CD4-positive, alpha-beta T cell (primary cell): ENCODE results near the gene RPS17. TPM values are rescaled to one million over a fixed set of nuclear protein-coding genes. Genes with fewer than 3 reads are reported as not detected.

Experiments
- ATAC-seq: fragments of 200-7000 bp; cut with Tn5 transposase; one replicate; pipeline ENCODE4 v1.10.0; 2022; ENCODE audit warnings: mild to moderate bottlenecking; ENCODE audit not compliant: poor library complexity
- CTCF ChIA-PET: fragments of 350-600 bp; sonication (Branson Sonifier 250); formaldehyde crosslinking; loops from one replicate; lab custom pipeline; 2021; ENCODE audit warnings: antibody characterized with exemption, inconsistent platforms; lab: Charles Lee
- POLR2A ChIA-PET: fragments of 350-600 bp; sonication (Branson Sonifier 250); formaldehyde crosslinking; loops from one replicate; lab custom pipeline; 2021; ENCODE audit warnings: antibody characterized with exemption, inconsistent platforms; lab: Charles Lee
- DNase-seq, 14 experiments: peaks; one replicate each; pipeline ENCODE4 v3.0.0-alpha.2; 2013 to 2020; ENCODE audit warnings: mixed read lengths in 2 of 14
- H3K27ac ChIP-seq, 2 donors: one replicate each; pipeline versions ENCODE4 v1.5.1 to v1.7.0; 2013; ENCODE audit warnings: low read length in 2 of 2, low read depth in 1 of 2, mild to moderate bottlenecking in 1 of 2
- H3K27me3 ChIP-seq, 2 experiments: 1 replicate in 1 of 2; 2 replicates in 1 of 2; pipeline versions ENCODE4 v1.6.1 to v1.7.0; 2013; ENCODE audit warnings: low read length in 2 of 2, control low read depth in 1 of 2, mild to moderate bottlenecking in 1 of 2, moderate library complexity in 1 of 2; ENCODE audit not compliant: insufficient read depth in 2 of 2, control insufficient read depth in 1 of 2
- H3K36me3 ChIP-seq: one replicate; pipeline ENCODE4 v1.6.1; 2013; ENCODE audit warnings: low read length, control low read depth; ENCODE audit not compliant: insufficient read depth
- H3K4me1 ChIP-seq: one replicate; pipeline ENCODE4 v1.6.1; 2013; ENCODE audit warnings: low read length, control low read depth; ENCODE audit not compliant: insufficient read depth
- H3K4me3 ChIP-seq: one replicate; pipeline ENCODE4 v1.5.1; 2013; ENCODE audit warnings: mild to moderate bottlenecking, low read length, moderate library complexity
- H3K9me3 ChIP-seq, 2 experiments: 1 replicate in 1 of 2; 2 replicates in 1 of 2; pipeline versions ENCODE4 v1.6.1 to v1.7.0; 2013; ENCODE audit warnings: low read length in 2 of 2, mild to moderate bottlenecking in 2 of 2, control low read depth in 1 of 2, moderate library complexity in 1 of 2; ENCODE audit not compliant: control insufficient read depth in 1 of 2, insufficient read depth in 1 of 2
- H3K27ac Mint-ChIP-seq: one replicate; pipeline ENCODE4 v1.8.0; 2020; ENCODE audit warnings: mixed read lengths
- H3K27me3 Mint-ChIP-seq: one replicate; pipeline ENCODE4 v1.8.0; 2021; ENCODE audit warnings: mixed read lengths
- H3K36me3 Mint-ChIP-seq: one replicate; pipeline ENCODE4 v1.8.0; 2021; ENCODE audit warnings: low read depth, mixed read lengths
- H3K4me1 Mint-ChIP-seq: one replicate; pipeline ENCODE4 v1.8.0; 2021; ENCODE audit warnings: low read depth, mixed read lengths
- H3K4me3 Mint-ChIP-seq: one replicate; pipeline ENCODE4 v1.8.0; 2020; ENCODE audit warnings: mild to moderate bottlenecking, mixed read lengths
- H3K9me3 Mint-ChIP-seq: one replicate; pipeline ENCODE4 v1.8.0; 2020; ENCODE audit warnings: mixed read lengths
- CTCF ChIP-seq: fragments of 200-600 bp; IDR thresholded peaks from one replicate; pipeline ENCODE4 v1.8.0; 2022; ENCODE audit warnings: antibody characterized with exemption, mild to moderate bottlenecking
- intact Hi-C, 2 experiments: fragments of 100-400 bp; cut with DNase I in 1 of 2; cut with micrococcal nuclease in 1 of 2; formaldehyde crosslinking; loops; one replicate each; pipeline versions ENCODE4 v1.15.1 to v1.9.0; 2023 to 2025; cut with DNase I, micrococcal nuclease
- total RNA-seq, 174 experiments: library from RNA in 2 of 174; stranded (reverse) in 2 of 174; gene quantifications; one replicate each; pipeline ENCODE4 v1.2.3 and lab custom pipeline; 2021 to 2026

RPS17 gene
- total RNA-seq, 2 experiments from 2014 or later, result 3,141 to 3,180 TPM

- Mint-ChIP-seq H3K27me3 (peaks cover 7% of the 10 kb centered on the region), H3K36me3 (peaks cover 18% of the 10 kb centered on the region), H3K27ac (no peak overlapping the region), H3K4me3 (no peak overlapping the region), H3K4me1 (peaks cover 15% of the 10 kb centered on the region), H3K9me3 (no peaks in the 10 kb centered on the region)
- Histone ChIP-seq H3K4me3 (no peak overlapping the region), H3K36me3 (no peaks in the 10 kb centered on the region), H3K4me1 (peaks cover 15% of the 10 kb centered on the region), H3K9me3 (peaks cover 0 to 3% of the 10 kb centered on the region in 2 experiments), H3K27ac (no peak overlapping the region), H3K27me3 (peaks cover 0 to 2% of the 10 kb centered on the region in 2 experiments)
- TF ChIP-seq CTCF, result no peak
- ATAC-seq, result no peak
- POLR2A ChIA-PET, result no interaction called here
- no peak for DNase-seq
- intact Hi-C loops, result loop anchor here (5.0 kb wide), 5 partner anchors 263 to 1547 kb away; partner anchors contain the start of genes C15orf40 (in 1 of the 2), FSD2 (in 1 of the 2), RAMAC (in 1 of the 2) and WHAMM (in 1 of the 2)
- CTCF ChIA-PET, result interaction anchor here (6.2 kb wide), 1 partner anchor 13 kb away, joined by 58 read pairs; no protein-coding TSS in a partner anchor
Measured at GRCh38 chr15:82544431-82544830, 4.2 kb upstream of the RPS17 start.

GRCh38 chr15:82543160-82543559 lies 2.9 kb upstream of the RPS17 start:
- peaks cover 7% of the 10 kb centered on the region for H3K27me3 Mint-ChIP-seq
- peak overlapping the region; percentile 78 for H3K4me3 Mint-ChIP-seq
- ChIA-PET CTCF (interaction anchor here (6.2 kb wide), 1 partner anchor 12 kb away, joined by 58 read pairs; no protein-coding TSS in a partner anchor), POLR2A (interaction anchor here (1.1 kb wide), 1 partner anchor 268 kb away, joined by 3 read pairs; no protein-coding TSS in a partner anchor)
- peaks cover 0 to 2% of the 10 kb centered on the region in 2 experiments for H3K27me3 ChIP-seq
- peaks cover 8% of the 10 kb centered on the region for H3K36me3 ChIP-seq
- TF ChIP-seq CTCF, result no peak
- peak in 2 of 14 experiments; percentile 25 to 58 for DNase-seq
- peaks cover 27% of the 10 kb centered on the region for H3K4me1 ChIP-seq
- H3K9me3 Mint-ChIP-seq, result no peaks in the 10 kb centered on the region
- intact Hi-C loops, result loop anchor here (5.0 kb wide), 5 partner anchors 264 to 1546 kb away; partner anchors contain the start of genes C15orf40 (in 1 of the 2), FSD2 (in 1 of the 2), RAMAC (in 1 of the 2) and WHAMM (in 1 of the 2)
- peaks cover 28% of the 10 kb centered on the region for H3K4me1 Mint-ChIP-seq
- peaks cover 31% of the 10 kb centered on the region for H3K36me3 Mint-ChIP-seq
- peaks cover 0 to 3% of the 10 kb centered on the region in 2 experiments for H3K9me3 ChIP-seq
- peak overlapping the region; percentile 66 for H3K27ac Mint-ChIP-seq
- no peak overlapping the region for H3K27ac ChIP-seq
- no peak for ATAC-seq
- H3K4me3 ChIP-seq, result no peak overlapping the region

- Mint-ChIP-seq H3K4me3 (peak overlapping the region; percentile 99), H3K27ac (peak overlapping the region; percentile 97), H3K4me1 (peaks cover 39% of the 10 kb centered on the region), H3K36me3 (peaks cover 52% of the 10 kb centered on the region), H3K9me3 (no peaks in the 10 kb centered on the region), H3K27me3 (no peaks in the 10 kb centered on the region)
- ChIA-PET CTCF (interaction anchor here (1.8 to 6.2 kb wide), 3 partner anchors 10 to 470 kb away, joined by 10 to 58 read pairs (median 11); partner anchors contain the start of genes C15orf40 and RAMAC), POLR2A (interaction anchor here (1.1 to 3.4 kb wide), 13 partner anchors 10 to 526 kb away, joined by 3 to 54 read pairs (median 17); partner anchors contain the start of genes BTBD1, C15orf40, EFL1 and RAMAC)
- H3K27ac ChIP-seq, result peak overlapping the region; percentile 81 to 86
- peak in 2 of 14 experiments; percentile 6 to 43 for DNase-seq
- H3K27me3 ChIP-seq, result peaks cover 0 to 2% of the 10 kb centered on the region in 2 experiments
- peaks cover 32% of the 10 kb centered on the region for H3K4me1 ChIP-seq
- no peak for ATAC-seq
- peak overlapping the region; percentile 85 for H3K4me3 ChIP-seq
- intact Hi-C loops, result loop anchor here (1.0 to 5.0 kb wide), 9 partner anchors 209 to 1544 kb away; partner anchors contain the start of genes RAMAC (in 2 of the 2), WHAMM (in 2 of the 2), BTBD1 (in 1 of the 2) and C15orf40 (in 1 of the 2)
- peaks cover 30% of the 10 kb centered on the region for H3K36me3 ChIP-seq
- H3K9me3 ChIP-seq, result peaks cover 0 to 3% of the 10 kb centered on the region in 2 experiments
- TF ChIP-seq CTCF, result no peak
Measured at GRCh38 chr15:82540984-82541431, 751 bp upstream of the RPS17 start.
